ENCODE measurements around the gene BMP2K. TPM values are rescaled to one million over a fixed set of nuclear protein-coding genes. Genes with fewer than 3 reads are reported as not detected.

Gene BMP2K
- total and polyA plus RNA-seq, 2 experiments from 2014 or later = 27.3 to 96.5 TPM

DNA sequence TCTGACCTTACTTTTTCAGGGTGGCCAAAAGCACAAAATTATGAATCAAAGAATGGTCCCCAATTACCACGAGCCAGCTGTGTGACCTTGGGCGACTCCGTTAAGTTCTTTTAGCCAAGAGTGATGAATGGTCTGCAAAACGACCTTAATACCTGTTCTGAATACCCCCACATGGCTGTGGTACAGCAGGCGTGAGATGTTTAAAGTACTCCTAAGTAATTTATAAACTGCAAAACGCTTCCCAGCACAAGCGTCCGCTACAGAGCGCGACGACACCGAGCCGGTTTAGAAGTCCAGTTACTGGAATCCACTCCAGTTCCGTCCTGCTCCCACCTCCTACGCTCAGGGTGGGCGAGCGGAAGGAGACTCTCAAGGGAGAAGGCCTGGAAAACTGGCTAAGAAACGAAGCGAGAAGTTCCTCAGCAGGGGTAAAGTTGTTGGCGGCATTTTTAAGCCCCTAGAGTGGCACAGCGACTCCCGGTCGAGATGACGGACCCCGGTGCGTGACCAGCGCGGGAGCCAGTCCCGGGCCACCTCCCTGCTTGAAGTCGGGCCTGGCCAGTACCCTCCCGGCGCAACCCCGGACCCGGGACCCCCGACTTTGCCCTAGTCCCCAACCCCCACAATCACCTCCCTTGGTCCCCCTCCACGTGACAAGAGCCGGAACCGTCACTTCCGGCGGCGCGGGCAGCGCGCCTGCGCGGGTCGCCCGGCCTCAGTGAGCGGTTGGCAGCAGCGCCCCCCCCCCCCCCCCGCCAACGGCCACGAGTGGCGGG lies 659 bp upstream of the BMP2K start:
- H3K27me3 ChIP-seq = no peaks in the 10 kb centered on the region
- TF ChIP-seq EZH2phosphoT487 (IDR thresholded peaks at IDR 0.05; ENCODE audit: low read depth, severe bottlenecking, unreplicated experiment) = no peak
- TF ChIP-seq EZH2 (IDR thresholded peaks at IDR 0.05; ENCODE audit: borderline replicate concordance) = no peak
- TF ChIP-seq, protein P1, sequence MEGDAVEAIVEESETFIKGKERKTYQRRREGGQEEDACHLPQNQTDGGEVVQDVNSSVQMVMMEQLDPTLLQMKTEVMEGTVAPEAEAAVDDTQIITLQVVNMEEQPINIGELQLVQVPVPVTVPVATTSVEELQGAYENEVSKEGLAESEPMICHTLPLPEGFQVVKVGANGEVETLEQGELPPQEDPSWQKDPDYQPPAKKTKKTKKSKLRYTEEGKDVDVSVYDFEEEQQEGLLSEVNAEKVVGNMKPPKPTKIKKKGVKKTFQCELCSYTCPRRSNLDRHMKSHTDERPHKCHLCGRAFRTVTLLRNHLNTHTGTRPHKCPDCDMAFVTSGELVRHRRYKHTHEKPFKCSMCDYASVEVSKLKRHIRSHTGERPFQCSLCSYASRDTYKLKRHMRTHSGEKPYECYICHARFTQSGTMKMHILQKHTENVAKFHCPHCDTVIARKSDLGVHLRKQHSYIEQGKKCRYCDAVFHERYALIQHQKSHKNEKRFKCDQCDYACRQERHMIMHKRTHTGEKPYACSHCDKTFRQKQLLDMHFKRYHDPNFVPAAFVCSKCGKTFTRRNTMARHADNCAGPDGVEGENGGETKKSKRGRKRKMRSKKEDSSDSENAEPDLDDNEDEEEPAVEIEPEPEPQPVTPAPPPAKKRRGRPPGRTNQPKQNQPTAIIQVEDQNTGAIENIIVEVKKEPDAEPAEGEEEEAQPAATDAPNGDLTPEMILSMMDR (IDR thresholded peaks at IDR 0.05; ENCODE audit: poor library complexity) = no peak

DNA sequence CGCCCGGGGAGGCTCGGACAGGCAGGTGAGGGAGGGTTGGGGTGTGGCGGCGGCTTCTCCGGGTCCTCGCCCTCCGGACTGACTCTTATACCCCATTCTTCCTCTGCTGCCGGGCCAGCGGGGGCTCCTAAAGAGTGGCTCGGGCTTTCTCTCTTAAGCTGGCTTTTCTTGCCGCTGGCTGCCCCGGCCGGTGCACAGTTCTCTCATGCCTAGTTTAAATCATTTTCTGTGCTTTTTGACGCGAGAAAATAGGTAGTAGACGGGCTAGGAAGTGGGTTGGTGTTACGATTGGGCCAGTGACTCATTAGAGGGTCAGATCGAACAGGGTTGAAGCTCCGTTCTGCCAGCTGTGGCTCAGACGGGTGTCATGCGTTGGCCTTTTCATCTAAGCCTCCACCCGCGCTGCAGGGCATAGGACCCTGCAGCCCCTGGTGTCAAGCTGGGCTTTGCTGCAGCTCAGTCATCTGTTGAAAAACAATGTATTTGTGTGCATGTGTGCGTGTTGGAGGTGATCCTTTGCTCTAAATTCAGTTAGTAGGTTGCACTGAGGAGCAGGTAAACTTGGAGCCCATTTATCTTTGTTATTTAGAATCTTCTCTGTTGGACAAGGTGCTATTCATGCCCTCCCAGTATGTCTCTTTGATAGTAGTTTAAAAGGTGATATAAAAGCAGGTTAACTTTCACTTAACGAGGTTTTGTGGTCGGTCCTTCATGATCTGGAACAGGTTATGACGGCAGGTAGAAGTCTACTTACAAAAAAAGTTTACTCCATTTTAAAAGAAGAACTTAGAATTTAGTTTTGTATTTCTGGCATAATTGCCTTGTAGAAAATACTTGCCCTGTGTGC lies 802 bp downstream of the BMP2K start:
- WGBS (ENCODE audit: low lambda C conversion rate, missing lambda C conversion rate) = 1% methylated on average over 24 of the region's 28 CpGs
- Histone ChIP-seq H3K4me1 (ENCODE audit: insufficient read depth) (peaks cover 20% of the 10 kb centered on the region), H3K36me3 (replicated peaks; ENCODE audit: insufficient read depth, low read depth) (no peaks in the 10 kb centered on the region), H3K79me2 (peaks cover 53% of the 10 kb centered on the region), H3K9me3 (ENCODE audit: low read depth) (no peaks in the 10 kb centered on the region), H3K9me2 (replicated peaks; ENCODE audit: insufficient read depth) (no peaks in the 10 kb centered on the region), H3K27ac (peak overlapping the region; percentile 100), H2AFZ (no peak overlapping the region), H3K4me3 (peak overlapping the region; percentile 65), H3K27me3 (no peaks in the 10 kb centered on the region), H3K4me2 (peak overlapping the region; percentile 83), H4K20me1 (ENCODE audit: insufficient read depth, poor library complexity, severe bottlenecking) (peaks cover 14% of the 10 kb centered on the region)
- TF ChIP-seq, protein P1 (IDR thresholded peaks at IDR 0.05; ENCODE audit: poor library complexity) = no peak
- TF ChIP-seq EZH2phosphoT487 (IDR thresholded peaks at IDR 0.05; ENCODE audit: low read depth, severe bottlenecking, unreplicated experiment) (no peak), EZH2 (IDR thresholded peaks at IDR 0.05; ENCODE audit: borderline replicate concordance) (no peak)
- DNase-seq (ENCODE audit: low spot score) = peak; percentile 60

More for the DNA sequence above, 659 bp upstream of the BMP2K start:
- WGBS (ENCODE audit: low lambda C conversion rate, missing lambda C conversion rate) = 1% methylated on average over 32 of the region's 54 CpGs
- Histone ChIP-seq H3K36me3 (replicated peaks; ENCODE audit: insufficient read depth, low read depth) (no peaks in the 10 kb centered on the region), H3K9me2 (replicated peaks; ENCODE audit: insufficient read depth) (no peaks in the 10 kb centered on the region), H4K20me1 (ENCODE audit: insufficient read depth, poor library complexity, severe bottlenecking) (peaks cover 14% of the 10 kb centered on the region), H3K4me2 (peak overlapping the region; percentile 76), H3K4me1 (ENCODE audit: insufficient read depth) (peaks cover 20% of the 10 kb centered on the region), H3K27ac (peak overlapping the region; percentile 100), H3K79me2 (peaks cover 39% of the 10 kb centered on the region), H3K9me3 (ENCODE audit: low read depth) (no peaks in the 10 kb centered on the region), H3K4me3 (peak overlapping the region; percentile 65), H2AFZ (peak overlapping the region; percentile 80)
- peak; percentile 93 for DNase-seq (ENCODE audit: low spot score)

DNA sequence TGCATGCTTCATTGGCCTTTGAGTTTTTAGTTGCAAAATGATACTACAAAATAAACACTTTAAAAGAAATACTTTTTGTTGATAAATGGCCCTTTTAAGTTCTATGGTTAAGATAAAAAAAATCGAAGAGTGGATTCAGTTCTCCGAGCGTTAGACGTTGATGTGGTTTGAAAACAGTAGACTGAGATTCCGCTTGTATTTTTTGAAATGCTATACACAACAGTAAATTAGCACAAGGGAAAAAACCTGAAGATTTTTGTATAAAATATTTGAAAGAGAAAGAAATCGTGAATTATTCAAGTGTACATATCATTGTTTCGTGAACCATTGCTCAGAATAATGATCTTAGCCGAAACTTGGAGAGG lies 1.4 kb downstream of the BMP2K start:
- TF ChIP-seq, protein P1 (IDR thresholded peaks at IDR 0.05; ENCODE audit: poor library complexity) = no peak
- TF ChIP-seq EZH2 (IDR thresholded peaks at IDR 0.05; ENCODE audit: borderline replicate concordance) (no peak), EZH2phosphoT487 (IDR thresholded peaks at IDR 0.05; ENCODE audit: low read depth, severe bottlenecking, unreplicated experiment) (no peak)
- DNase-seq (ENCODE audit: low spot score) = no peak

More for the DNA sequence above, 1.4 kb downstream of the BMP2K start:
- H3K4me2 ChIP-seq = peak overlapping the region; percentile 83
- H3K79me2 ChIP-seq = peaks cover 59% of the 10 kb centered on the region
- peak overlapping the region; percentile 65 for H3K4me3 ChIP-seq
- WGBS (ENCODE audit: low lambda C conversion rate, missing lambda C conversion rate) = 35% methylated on average over 8 of the region's 8 CpGs
- H3K36me3 ChIP-seq (replicated peaks; ENCODE audit: insufficient read depth, low read depth) = no peaks in the 10 kb centered on the region
- no peaks in the 10 kb centered on the region for H3K9me3 ChIP-seq (ENCODE audit: low read depth)
- H4K20me1 ChIP-seq (ENCODE audit: insufficient read depth, poor library complexity, severe bottlenecking) = peaks cover 14% of the 10 kb centered on the region
- H3K27ac ChIP-seq = peak overlapping the region; percentile 100
- H3K4me1 ChIP-seq (ENCODE audit: insufficient read depth) = peaks cover 24% of the 10 kb centered on the region
- H3K9me2 ChIP-seq (replicated peaks; ENCODE audit: insufficient read depth) = no peaks in the 10 kb centered on the region
- no peak overlapping the region for H2AFZ ChIP-seq
- H3K27me3 ChIP-seq = no peaks in the 10 kb centered on the region
